IMR-90 (cell line): ENCODE measurements around the gene AOPEP. TPM values are rescaled to one million over a fixed set of nuclear protein-coding genes. Genes with fewer than 3 reads are reported as not detected.

Source experiments
- ATAC-seq: fragments of 200-7000 bp; cut with Tn5 transposase; 2 replicates; pipeline ENCODE4 v1.9.1; 2020; ENCODE audit warnings: low read depth, mild to moderate bottlenecking, moderate library complexity
- BruUV-seq: library from RNA; stranded (reverse); fragments of 400-500 nt; replicated peaks from 2 replicates; lab custom pipeline; 2021; lab: Mats Ljungman, UMichigan
- CTCF ChIA-PET: fragments of 300-600 bp; formaldehyde crosslinking; extraction: SDS; loops from one replicate; lab custom pipeline; 2021; ENCODE audit warnings: antibody characterized with exemption; lab: Yijun Ruan, JAX
- POLR2A ChIA-PET: fragments of 300-600 bp; sonication (Branson Sonifier 250); formaldehyde crosslinking; loops from one replicate; lab custom pipeline; 2022; ENCODE audit warnings: antibody characterized with exemption; ENCODE audit not compliant: unreplicated experiment; lab: Charles Lee
- DNase-seq: peaks from one replicate; pipeline ENCODE4 v3.0.0; 2013
- H2AFZ ChIP-seq: replicated peaks from 2 replicates; pipeline ENCODE3; 2013; ENCODE audit warnings: low read length, mild to moderate bottlenecking; ENCODE audit not compliant: poor library complexity
- H2AK5ac ChIP-seq: 2 replicates; pipeline ENCODE4 v1.6.1; 2013; ENCODE audit warnings: low read depth, low read length, inconsistent platforms
- H2AK9ac ChIP-seq: replicated peaks from 2 replicates; pipeline ENCODE3; 2013; ENCODE audit warnings: mild to moderate bottlenecking, low read depth, low read length, moderate library complexity; ENCODE audit not compliant: poor library complexity
- H2BK120ac ChIP-seq: 2 replicates; pipeline ENCODE4 v1.6.1; 2013; ENCODE audit warnings: low read depth, low read length, inconsistent platforms
- H2BK15ac ChIP-seq: 3 replicates; pipeline ENCODE4 v1.6.1; 2013; ENCODE audit warnings: low read depth, low read length, inconsistent platforms
- H2BK20ac ChIP-seq: 2 replicates; pipeline ENCODE4 v1.6.1; 2013; ENCODE audit warnings: low read depth, mild to moderate bottlenecking, inconsistent platforms, low read length, moderate library complexity
- H2BK5ac ChIP-seq: 2 replicates; pipeline ENCODE4 v1.6.1; 2013; ENCODE audit warnings: mild to moderate bottlenecking, low read depth, low read length, inconsistent platforms; ENCODE audit not compliant: poor library complexity, severe bottlenecking
- H3K14ac ChIP-seq: replicated peaks from 2 replicates; pipeline ENCODE4 v1.6.1; 2013; ENCODE audit warnings: low read depth, low read length, inconsistent platforms
- H3K18ac ChIP-seq: 2 replicates; pipeline ENCODE4 v1.6.1; 2013; ENCODE audit warnings: low read depth, low read length, control low read depth
- H3K23ac ChIP-seq: 2 replicates; pipeline ENCODE4 v1.6.1; 2013; ENCODE audit warnings: low read depth, low read length, inconsistent platforms
- H3K27ac ChIP-seq: 2 replicates; pipeline ENCODE4 v1.5.1; 2013; ENCODE audit warnings: mild to moderate bottlenecking, control low read depth, low read length; ENCODE audit not compliant: insufficient read depth
- H3K27me3 ChIP-seq: 2 replicates; pipeline ENCODE4 v1.6.1; 2013; ENCODE audit warnings: low read length; ENCODE audit not compliant: control insufficient read depth, insufficient read depth
- H3K36me3 ChIP-seq: 2 replicates; pipeline ENCODE4 v1.6.1; 2013; ENCODE audit warnings: low read length, mixed read lengths; ENCODE audit not compliant: control insufficient read depth, insufficient read depth
- H3K4ac ChIP-seq: 2 replicates; pipeline ENCODE4 v1.6.1; 2013; ENCODE audit warnings: low read depth, low read length, inconsistent platforms
- H3K4me1 ChIP-seq: 2 replicates; pipeline ENCODE4 v1.6.1; 2013; ENCODE audit warnings: low read length, mixed read lengths; ENCODE audit not compliant: control insufficient read depth, insufficient read depth
- H3K4me2 ChIP-seq: 2 replicates; pipeline ENCODE4 v1.6.1; 2013; ENCODE audit warnings: low read depth, mild to moderate bottlenecking, control low read depth, low read length, moderate library complexity
- H3K4me3 ChIP-seq: 2 replicates; pipeline ENCODE4 v1.5.1; 2013; ENCODE audit warnings: low read depth, mild to moderate bottlenecking, control low read depth, low read length, moderate library complexity; ENCODE audit not compliant: insufficient read depth
- H3K56ac ChIP-seq: 2 replicates; pipeline ENCODE4 v1.6.1; 2013; ENCODE audit warnings: low read length, inconsistent platforms; ENCODE audit not compliant: insufficient read depth; ENCODE audit errors: extremely low read depth
- H3K79me1 ChIP-seq, 2 experiments: 2 replicates each; pipeline ENCODE4 v1.6.1; 2013; ENCODE audit warnings: low read length in 2 of 2, inconsistent platforms in 1 of 2, low read depth in 1 of 2
- H3K9ac ChIP-seq: 2 replicates; pipeline ENCODE4 v1.6.1; 2013; ENCODE audit warnings: low read depth, low read length, control low read depth
- H3K9me1 ChIP-seq: 2 replicates; pipeline ENCODE4 v1.6.1; 2013; ENCODE audit warnings: low read length, inconsistent platforms; ENCODE audit not compliant: insufficient read depth
- H3K9me3 ChIP-seq: 2 replicates; pipeline ENCODE4 v1.6.1; 2013; ENCODE audit warnings: low read length; ENCODE audit not compliant: control insufficient read depth, insufficient read depth
- H4K20me1 ChIP-seq: 2 replicates; pipeline ENCODE4 v1.6.1; 2013; ENCODE audit warnings: low read length, inconsistent platforms; ENCODE audit not compliant: insufficient read depth
- H4K5ac ChIP-seq: 2 replicates; pipeline ENCODE4 v1.6.1; 2013; ENCODE audit warnings: mild to moderate bottlenecking, low read depth, low read length, control low read depth
- H4K8ac ChIP-seq, 2 experiments: 2 replicates each; pipeline ENCODE4 v1.6.1; 2013; ENCODE audit warnings: low read depth in 2 of 2, low read length in 2 of 2, control low read depth in 1 of 2, inconsistent platforms in 1 of 2
- H4K91ac ChIP-seq: 2 replicates; pipeline ENCODE4 v1.6.1; 2013; ENCODE audit warnings: low read depth, low read length, inconsistent platforms; ENCODE audit not compliant: insufficient read depth
- BHLHE40 ChIP-seq: fragments of 150-350 bp; IDR thresholded peaks from 2 replicates; pipeline ENCODE4 v1.6.1; 2016; ENCODE audit warnings: mild to moderate bottlenecking, low read depth, low read length
- CEBPB ChIP-seq: IDR thresholded peaks from 2 replicates; pipeline ENCODE4 v1.6.1; 2012; ENCODE audit warnings: low read depth, low read length, improper control_type of control experiment
- CHD1 ChIP-seq: IDR thresholded peaks from 2 replicates; pipeline ENCODE4 v1.6.1; 2012; ENCODE audit warnings: low read depth, low read length, improper control_type of control experiment
- CTCF ChIP-seq: conservative IDR thresholded peaks from 2 replicates; pipeline ENCODE4 v1.5.1; 2012; ENCODE audit warnings: mild to moderate bottlenecking, low read depth, low read length, improper control_type of control experiment
- ELK1 ChIP-seq: fragments of 150-350 bp; IDR thresholded peaks from 2 replicates; pipeline ENCODE4 v1.6.1; 2016; ENCODE audit warnings: low read depth, mild to moderate bottlenecking, low read length, moderate library complexity, borderline replicate concordance
- FOS ChIP-seq: fragments of 150-350 bp; IDR thresholded peaks from 2 replicates; pipeline ENCODE4 v1.6.1; 2016; ENCODE audit warnings: low read depth, low read length
- MAFK ChIP-seq: IDR thresholded peaks from 2 replicates; pipeline ENCODE4 v1.6.1; 2012; ENCODE audit warnings: low read depth, low read length, improper control_type of control experiment
- MAZ ChIP-seq: IDR thresholded peaks from 2 replicates; pipeline ENCODE4 v1.6.1; 2012; ENCODE audit warnings: low read depth, mild to moderate bottlenecking, low read length, improper control_type of control experiment, moderate library complexity, borderline replicate concordance
- MXI1 ChIP-seq: IDR thresholded peaks from 2 replicates; pipeline ENCODE4 v1.6.1; 2012; ENCODE audit warnings: low read depth, mild to moderate bottlenecking, low read length, moderate library complexity, borderline replicate concordance
- NFE2L2 ChIP-seq: fragments of 150-350 bp; IDR thresholded peaks from 2 replicates; pipeline ENCODE4 v1.6.1; 2016; ENCODE audit warnings: low read depth, mild to moderate bottlenecking, low read length
- POLR2A ChIP-seq: IDR thresholded peaks from 2 replicates; pipeline ENCODE4 v1.6.1; 2012; ENCODE audit warnings: mild to moderate bottlenecking, low read depth, low read length
- RAD21 ChIP-seq: IDR thresholded peaks from 2 replicates; pipeline ENCODE4 v1.6.1; 2012; ENCODE audit warnings: low read length, improper control_type of control experiment
- RCOR1 ChIP-seq: IDR thresholded peaks from 2 replicates; pipeline ENCODE4 v1.6.1; 2012; ENCODE audit warnings: mild to moderate bottlenecking, low read length, improper control_type of control experiment; ENCODE audit not compliant: insufficient replicate concordance
- RFX5 ChIP-seq: IDR thresholded peaks from 2 replicates; pipeline ENCODE4 v1.8.0; 2012; ENCODE audit warnings: low read depth, mild to moderate bottlenecking, low read length, moderate library complexity
- SMC3 ChIP-seq: fragments of 150-350 bp; IDR thresholded peaks from 2 replicates; pipeline ENCODE4 v1.6.1; 2016; ENCODE audit warnings: low read depth, mild to moderate bottlenecking, antibody characterized with exemption, low read length, moderate library complexity
- USF2 ChIP-seq: fragments of 150-350 bp; IDR thresholded peaks from 2 replicates; pipeline ENCODE4 v1.6.1; 2017; ENCODE audit warnings: mild to moderate bottlenecking, antibody characterized with exemption, low read length, low read depth
- WGBS, 2 experiments: methylation state at CpG; one replicate each; pipeline versions ENCODE4 v1.1.5 to v1.1.7; 2013; ENCODE audit warnings: missing lambda C conversion rate in 2 of 2; ENCODE audit not compliant: insufficient read length in 1 of 2; ENCODE audit errors: extremely low coverage in 2 of 2; 5-methylcytosine and 5-hydroxymethylcytosine counted together
- dilution Hi-C: fragments of 300-500 bp; cut with HindIII; formaldehyde crosslinking; loops from one replicate; pipeline ENCODE4 v1.14.3; 2018; ENCODE audit warnings: low sequenced_read_pairs; ENCODE audit not compliant: unreplicated experiment
- in situ Hi-C: fragments of 300-500 bp; cut with MboI; formaldehyde crosslinking; loops from 3 replicates; pipeline ENCODE4 v1.14.3; 2019; ENCODE audit warnings: low sequenced_read_pairs, inconsistent platforms, mixed read lengths
- intact Hi-C: fragments of 100-400 bp; cut with micrococcal nuclease; formaldehyde crosslinking; loops from 2 replicates; pipeline ENCODE4 v1.10.0; 2022
- polyA plus RNA-seq, 3 experiments: library from polyadenylated mRNA; depleted of rRNA; stranded (reverse); fragments of >200 nt; gene quantifications; 2 replicates each; pipeline ENCODE4 v1.2.3, GENCODE V29; 2012; ENCODE audit warnings: low replicate concordance in 1 of 3
- total RNA-seq: library from RNA; depleted of rRNA; stranded (reverse); fragments of >200 nt; gene quantifications from 2 replicates; pipeline ENCODE4 v1.2.3, GENCODE V29; 2012

Gene AOPEP
- total and polyA plus RNA-seq, 2 of the 4 experiments (the other 2 are of a cell fraction): 34.9 to 38.7 TPM

GRCh38 chr9:95135756-95136155, 409.3 kb downstream of the AOPEP start:
- H3K14ac ChIP-seq: no peak overlapping the region
- no peak overlapping the region for H2AK5ac ChIP-seq
- H4K5ac ChIP-seq: no peak overlapping the region
- H4K91ac ChIP-seq: no peak overlapping the region
- TF ChIP-seq CTCF: no peak
- TF ChIP-seq BHLHE40: no peak
- TF ChIP-seq CEBPB: no peak
- TF ChIP-seq SMC3: no peak
- TF ChIP-seq MXI1: no peak
- TF ChIP-seq CHD1: no peak
- no peak for TF ChIP-seq NFE2L2
- no peak for TF ChIP-seq RAD21
- no peak for TF ChIP-seq RFX5
- no peak for TF ChIP-seq MAFK
- no peak for TF ChIP-seq FOS
- no peak for TF ChIP-seq ELK1
- TF ChIP-seq RCOR1: no peak
- TF ChIP-seq POLR2A: no peak
- TF ChIP-seq MAZ: no peak
- no peak for TF ChIP-seq USF2
- 97 to 100% methylated on average over 2 to 6 of the region's 10 CpGs for WGBS, 2 experiments
- no peaks in the 10 kb centered on the region for H3K27me3 ChIP-seq
- ChIA-PET CTCF (no interaction called here), POLR2A (no interaction called here)
- no peaks in the 10 kb centered on the region for H3K9me3 ChIP-seq
- H3K18ac ChIP-seq: no peak overlapping the region
- no peak overlapping the region for H2BK15ac ChIP-seq
- H2BK120ac ChIP-seq: no peak overlapping the region
- dilution Hi-C loops: no loop called here
- no peak for DNase-seq
- H3K56ac ChIP-seq: no peak overlapping the region
- no peak overlapping the region for H3K27ac ChIP-seq
- no peak overlapping the region for H2BK20ac ChIP-seq
- no peaks in the 10 kb centered on the region for H4K20me1 ChIP-seq
- no peak overlapping the region for H4K8ac ChIP-seq
- H2AK9ac ChIP-seq: no peak overlapping the region
- no peaks in the 10 kb centered on the region; the same call in 1 of the 2 replicates for H3K9me1 ChIP-seq
- BruUV-seq: no TSS peak
- no peak overlapping the region for H3K4me2 ChIP-seq
- no peaks in the 10 kb centered on the region for H3K36me3 ChIP-seq
- H3K4ac ChIP-seq: no peak overlapping the region
- peaks cover 2% of the 10 kb centered on the region; the same call in 1 of the 2 replicates for H3K4me1 ChIP-seq
- intact Hi-C loops: no loop called here
- H3K9ac ChIP-seq: no peak overlapping the region
- H3K4me3 ChIP-seq: no peak overlapping the region
- no peaks in the 10 kb centered on the region for H3K79me1 ChIP-seq
- H2BK5ac ChIP-seq: no peak overlapping the region
- no peak overlapping the region for H3K23ac ChIP-seq
- no peak overlapping the region for H2AFZ ChIP-seq
- no peak for ATAC-seq
- in situ Hi-C loops: no loop called here
